IPS-18c (cell line): ENCODE measurements around the gene FOXJ1.

Source experiments
- H3K4me3 ChIP-seq: 2 replicates; pipeline ENCODE4 v1.7.0; 2013; ENCODE audit warnings: low read depth, mild to moderate bottlenecking, low read length, moderate library complexity; ENCODE audit not compliant: insufficient read depth
- H3K9me3 ChIP-seq: one replicate; pipeline ENCODE4 v1.6.1; 2013; ENCODE audit warnings: mild to moderate bottlenecking, low read length, moderate library complexity; ENCODE audit not compliant: control insufficient read depth, insufficient read depth

Gene FOXJ1

GRCh38 chr17:76166168-76166567 lies 25.1 kb upstream of the FOXJ1 start:
- H3K4me3 ChIP-seq, result no peak overlapping the region
- no peaks in the 10 kb centered on the region for H3K9me3 ChIP-seq

GRCh38 chr17:76164331-76164730 lies 23.3 kb upstream of the FOXJ1 start:
- Histone ChIP-seq H3K4me3 (no peak overlapping the region), H3K9me3 (no peaks in the 10 kb centered on the region)

- Histone ChIP-seq H3K4me3 (no peak overlapping the region), H3K9me3 (no peaks in the 10 kb centered on the region)
Observed at GRCh38 chr17:76163919-76164318, 22.9 kb upstream of the FOXJ1 start.

GRCh38 chr17:76161619-76162266 lies 20.7 kb upstream of the FOXJ1 start:
- no peak overlapping the region; the same call in 1 of the 2 replicates for H3K4me3 ChIP-seq

GRCh38 chr17:76160896-76161528 lies 20.0 kb upstream of the FOXJ1 start:
- H3K9me3 ChIP-seq, result no peaks in the 10 kb centered on the region
- H3K4me3 ChIP-seq, result no peak overlapping the region

More at GRCh38 chr17:76161619-76162266, 20.7 kb upstream of the FOXJ1 start:
- H3K9me3 ChIP-seq, result no peaks in the 10 kb centered on the region

GRCh38 chr17:76159157-76159556 lies 18.1 kb upstream of the FOXJ1 start:
- no peak overlapping the region for H3K4me3 ChIP-seq

GRCh38 chr17:76157759-76158158 lies 16.7 kb upstream of the FOXJ1 start:
- H3K9me3 ChIP-seq, result no peaks in the 10 kb centered on the region
- H3K4me3 ChIP-seq, result no peak overlapping the region

More at GRCh38 chr17:76159157-76159556, 18.1 kb upstream of the FOXJ1 start:
- no peaks in the 10 kb centered on the region for H3K9me3 ChIP-seq

- Histone ChIP-seq H3K4me3 (no peak overlapping the region), H3K9me3 (no peaks in the 10 kb centered on the region)
Observed at GRCh38 chr17:76156662-76156991, 15.6 kb upstream of the FOXJ1 start.

- Histone ChIP-seq H3K4me3 (no peak overlapping the region), H3K9me3 (no peaks in the 10 kb centered on the region)
Observed at GRCh38 chr17:76155988-76156661, 15.1 kb upstream of the FOXJ1 start.

- Histone ChIP-seq H3K9me3 (no peaks in the 10 kb centered on the region), H3K4me3 (no peak overlapping the region; the same call in 1 of the 2 replicates)
Observed at GRCh38 chr17:76154936-76155845, 14.1 kb upstream of the FOXJ1 start.

- no peak overlapping the region for H3K4me3 ChIP-seq
- no peaks in the 10 kb centered on the region for H3K9me3 ChIP-seq
Observed at GRCh38 chr17:76154292-76154691, 13.2 kb upstream of the FOXJ1 start.

GRCh38 chr17:76153640-76154039 lies 12.6 kb upstream of the FOXJ1 start:
- H3K9me3 ChIP-seq, result no peaks in the 10 kb centered on the region
- no peak overlapping the region for H3K4me3 ChIP-seq

GRCh38 chr17:76153202-76153601 lies 12.2 kb upstream of the FOXJ1 start:
- Histone ChIP-seq H3K4me3 (no peak overlapping the region), H3K9me3 (no peaks in the 10 kb centered on the region)

- no peaks in the 10 kb centered on the region for H3K9me3 ChIP-seq
- H3K4me3 ChIP-seq, result no peak overlapping the region
Observed at GRCh38 chr17:76152591-76152990, 11.5 kb upstream of the FOXJ1 start.

GRCh38 chr17:76151896-76152454 lies 10.9 kb upstream of the FOXJ1 start:
- no peaks in the 10 kb centered on the region for H3K9me3 ChIP-seq
- H3K4me3 ChIP-seq, result no peak overlapping the region

GRCh38 chr17:76150712-76151622 lies 9.9 kb upstream of the FOXJ1 start:
- no peak overlapping the region for H3K4me3 ChIP-seq
- H3K9me3 ChIP-seq, result no peaks in the 10 kb centered on the region
